HG03066 (cell line): ENCODE measurements around the gene TUBAL3.
"Not testable (repeated sequence)": the region's sequence is repeated elsewhere in the genome, so short reads cannot be mapped to it uniquely, and the experiment has no call there.

Experiments
- ATAC-seq: cut with Tn5 transposase; IDR thresholded peaks from one replicate; pipeline ENCODE4 v1.9.1; 2021; ENCODE audit warnings: low read depth; ENCODE audit not compliant: unreplicated experiment

The TUBAL3 gene

GRCh38 chr10:5424751-5425150 lies 20.1 kb upstream of the TUBAL3 start:
- ATAC-seq = no peak

DNA sequence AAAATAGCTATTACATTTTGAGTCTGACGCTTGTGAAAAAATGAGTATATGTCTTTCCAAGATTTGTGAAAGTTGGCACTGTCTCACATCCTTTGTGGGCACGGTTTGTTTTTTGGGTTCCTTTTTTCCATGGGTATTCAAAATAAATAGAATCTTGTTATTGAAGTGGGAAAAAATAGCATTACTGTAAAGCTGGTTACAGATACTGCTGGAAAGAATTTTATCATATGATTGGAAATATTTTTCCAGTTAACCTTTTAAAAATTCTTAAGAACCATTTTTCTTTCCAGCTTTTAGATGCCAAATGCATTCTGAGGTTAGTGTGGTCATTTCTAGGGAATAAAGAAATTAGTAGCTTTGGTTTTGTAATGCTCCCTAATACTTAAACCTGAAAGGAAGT lies 19.1 kb upstream of the TUBAL3 start:
- ATAC-seq = no peak

DNA sequence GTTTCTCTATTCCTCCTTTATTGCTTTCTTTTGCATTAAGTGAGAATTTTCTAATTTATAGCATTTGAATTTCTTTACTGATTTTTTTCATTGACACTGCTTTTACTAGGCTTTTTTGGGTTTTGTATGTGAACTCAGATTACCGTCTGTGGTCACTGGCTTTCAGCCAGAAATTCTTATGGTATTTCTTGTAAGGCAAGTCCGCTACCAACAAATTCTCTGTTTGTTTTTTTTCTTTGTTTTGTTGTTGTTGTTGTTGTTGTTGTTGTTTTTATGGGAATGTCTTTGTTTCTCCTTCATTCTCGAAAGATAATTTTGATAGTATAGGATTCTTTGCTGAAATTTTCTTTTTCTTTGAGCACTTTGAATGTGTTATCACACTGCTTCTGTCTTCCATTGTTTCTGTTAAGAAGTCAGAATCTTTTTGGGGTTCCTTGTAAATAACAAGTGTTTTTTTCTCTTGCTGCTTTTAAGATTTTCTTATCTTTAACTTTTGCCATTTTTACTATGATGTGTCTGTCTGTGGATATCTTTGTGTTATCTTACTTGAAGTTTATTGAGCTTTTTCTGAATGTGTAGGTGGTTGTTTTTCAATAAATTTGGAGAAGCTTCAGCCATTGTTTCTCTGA lies 15.0 kb upstream of the TUBAL3 start:
- no peak for ATAC-seq

DNA sequence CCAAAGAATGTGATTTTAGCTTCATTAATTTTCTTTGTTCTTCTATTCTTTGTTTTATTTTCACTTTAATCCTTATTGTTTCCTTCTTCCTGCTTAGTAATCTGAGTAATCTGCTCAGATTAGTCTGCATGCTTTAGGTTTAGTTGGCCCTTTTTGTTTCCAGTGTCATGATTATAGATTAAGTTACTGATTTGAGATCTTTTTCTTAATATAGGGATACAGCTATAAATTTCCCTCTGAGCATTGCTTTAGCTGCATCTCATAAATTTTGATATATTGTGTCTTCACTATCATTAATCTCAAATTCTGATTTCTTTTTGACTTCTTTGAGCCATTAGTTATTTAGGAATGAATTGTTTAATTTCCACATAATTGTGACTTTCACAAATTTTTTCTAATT lies 14.0 kb upstream of the TUBAL3 start:
- no peak for ATAC-seq

- ATAC-seq = no peak
These were observed 12.4 kb upstream of the TUBAL3 start for GRCh38 chr10:5416981-5417380.

DNA sequence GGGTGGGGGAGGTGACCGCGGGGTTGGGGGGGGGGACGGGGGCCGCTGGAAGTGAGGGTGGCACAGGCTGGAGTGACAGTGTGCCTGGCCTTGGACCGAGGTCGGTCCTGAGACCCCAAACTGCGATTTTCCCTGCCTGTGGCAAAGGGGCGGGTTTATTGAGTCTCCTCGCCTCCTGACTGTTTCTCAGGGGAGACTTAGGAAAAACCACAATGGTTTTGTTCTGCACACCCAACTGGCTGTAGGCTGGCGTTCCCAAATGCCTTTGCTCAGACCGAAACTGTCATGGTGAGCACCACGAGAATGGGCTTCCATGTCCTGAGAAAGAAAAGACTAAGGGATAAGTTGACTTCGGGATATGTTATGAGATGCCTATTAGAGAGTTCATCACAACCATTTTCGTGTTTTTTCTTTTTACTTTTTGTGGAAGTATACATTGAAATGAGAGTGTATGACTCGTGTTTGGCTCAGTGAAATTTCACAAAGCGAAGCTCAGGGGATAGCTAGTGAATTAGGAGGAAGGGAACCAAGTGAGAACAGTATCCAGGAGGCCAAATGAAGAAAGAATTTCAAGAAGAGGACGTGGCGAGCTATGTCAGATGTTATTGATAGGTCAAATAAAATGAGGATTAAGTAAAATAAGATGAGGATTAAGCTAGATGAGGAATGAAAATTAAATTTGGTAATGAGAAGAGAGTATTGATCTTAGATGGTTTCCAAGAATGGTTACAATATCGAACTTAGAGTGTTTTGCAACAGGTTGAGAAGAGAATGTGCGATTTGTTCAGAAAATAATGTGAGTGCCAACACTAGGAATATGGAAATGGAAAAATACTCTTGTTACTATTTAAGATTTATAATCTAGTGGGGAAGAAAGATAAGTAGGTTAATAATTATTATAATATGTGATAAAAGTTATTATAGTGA lies 8.6 kb upstream of the TUBAL3 start:
- no peak for ATAC-seq

GRCh38 chr10:5412277-5412941 lies 7.8 kb upstream of the TUBAL3 start, which contains the start of gene NET1:
Gene NET1, plus strand, starts transcription at chr10:5412557. Its CDS starts 136 bp downstream, at chr10:5412693.
- peak; percentile 94 for ATAC-seq

- no peak for ATAC-seq
These were observed 7.3 kb upstream of the TUBAL3 start for GRCh38 chr10:5411941-5412276.

GRCh38 chr10:5410787-5411186 lies 6.2 kb upstream of the TUBAL3 start:
- not testable (repeated sequence) for ATAC-seq

DNA sequence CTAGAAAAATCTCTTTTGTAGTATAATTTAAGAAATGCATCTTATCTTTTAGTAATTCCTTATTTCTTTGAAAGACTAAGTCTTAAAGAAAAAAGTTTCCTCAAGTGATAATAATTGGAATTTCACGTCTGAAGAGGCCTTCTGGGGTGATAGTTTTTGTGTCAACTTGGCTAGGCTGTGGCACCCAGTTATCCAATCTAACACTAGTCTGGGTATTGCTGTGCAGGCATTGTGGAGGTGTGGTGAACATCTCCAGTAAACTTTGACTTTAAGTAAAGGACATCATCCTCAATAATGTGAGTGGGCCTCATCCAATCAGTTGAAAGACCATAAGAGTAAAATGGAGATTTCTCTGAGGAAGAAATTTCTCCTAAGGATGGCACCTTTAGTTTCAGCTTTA lies 2.3 kb upstream of the TUBAL3 start:
- ATAC-seq = no peak

- no peak for ATAC-seq
These were observed 1.8 kb downstream of the TUBAL3 start for GRCh38 chr10:5402798-5403197.

- ATAC-seq = no peak
These were observed 4.0 kb downstream of the TUBAL3 start for GRCh38 chr10:5400468-5401240.

DNA sequence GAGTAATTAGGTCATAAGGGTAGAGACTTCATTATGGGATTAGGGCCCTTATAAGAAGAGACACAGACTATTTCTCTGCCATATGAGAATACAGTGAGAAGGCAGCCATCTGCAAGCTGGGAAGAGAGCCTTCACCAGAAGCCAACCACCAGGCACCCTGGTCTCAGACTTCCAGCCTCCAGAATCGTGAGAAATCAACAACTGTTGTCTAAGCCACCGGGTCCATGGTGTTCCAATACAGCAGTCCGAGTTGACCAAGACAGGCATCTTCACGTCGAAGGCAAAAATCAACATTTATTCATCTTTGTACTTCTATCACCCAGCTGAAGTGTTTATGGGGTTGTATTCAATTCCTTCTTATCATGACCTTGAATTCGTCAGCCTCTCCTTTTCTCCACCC lies 5.3 kb downstream of the TUBAL3 start:
- ATAC-seq = no peak

DNA sequence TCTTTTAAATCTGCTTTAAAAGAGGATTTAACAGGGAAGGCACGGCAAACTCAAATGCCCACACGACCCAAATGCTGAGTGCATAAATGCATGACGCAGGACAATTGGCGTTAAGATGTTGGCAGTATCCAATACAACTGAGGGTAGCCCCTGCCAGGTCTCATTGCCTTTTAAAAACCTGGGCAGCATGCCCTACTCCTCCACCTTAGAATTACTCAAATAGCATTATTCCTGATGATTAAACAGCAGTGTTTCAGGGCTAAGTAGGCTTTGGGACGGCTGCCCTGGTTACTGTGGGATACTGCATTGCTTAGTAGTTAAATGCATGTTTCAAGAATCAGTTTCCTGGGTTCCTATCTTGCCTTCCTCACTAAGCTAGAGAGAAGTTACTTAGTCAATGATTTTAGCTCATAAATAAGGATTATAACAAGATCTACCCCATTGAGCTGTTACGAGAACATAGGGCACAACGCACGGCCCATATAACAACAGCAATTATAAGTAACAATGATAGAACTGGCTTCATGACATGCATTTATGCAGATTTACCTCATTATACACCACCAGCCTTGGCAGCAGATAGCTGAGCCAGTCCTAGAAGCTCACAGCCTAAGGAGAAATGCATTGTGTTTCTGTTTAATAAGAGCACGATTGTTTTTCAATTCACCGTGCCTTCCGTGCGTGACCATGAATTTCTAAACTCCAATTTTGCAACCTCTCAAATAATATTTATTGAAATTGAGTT lies 7.9 kb downstream of the TUBAL3 start:
- ATAC-seq = no peak

DNA sequence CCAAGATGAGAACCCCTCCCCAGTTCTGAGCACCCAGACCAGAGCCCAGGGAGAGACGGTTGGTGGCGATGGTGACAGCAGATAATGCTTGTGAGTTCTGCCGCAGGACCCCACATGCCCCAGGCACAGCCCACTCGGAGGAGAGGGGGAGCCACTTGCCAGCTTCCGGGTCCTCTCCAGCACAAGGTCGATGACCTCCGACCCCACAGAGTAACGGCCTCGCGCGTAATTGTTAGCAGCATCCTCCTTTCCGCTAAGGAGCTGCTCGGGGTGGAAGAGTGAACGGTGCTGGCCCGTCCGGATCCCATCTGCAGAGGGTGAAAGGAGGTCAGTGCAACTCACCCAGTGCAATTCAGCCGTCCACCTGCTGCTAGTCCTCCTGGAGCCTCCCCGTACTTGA lies 9.5 kb downstream of the TUBAL3 start:
- ATAC-seq = no peak

DNA sequence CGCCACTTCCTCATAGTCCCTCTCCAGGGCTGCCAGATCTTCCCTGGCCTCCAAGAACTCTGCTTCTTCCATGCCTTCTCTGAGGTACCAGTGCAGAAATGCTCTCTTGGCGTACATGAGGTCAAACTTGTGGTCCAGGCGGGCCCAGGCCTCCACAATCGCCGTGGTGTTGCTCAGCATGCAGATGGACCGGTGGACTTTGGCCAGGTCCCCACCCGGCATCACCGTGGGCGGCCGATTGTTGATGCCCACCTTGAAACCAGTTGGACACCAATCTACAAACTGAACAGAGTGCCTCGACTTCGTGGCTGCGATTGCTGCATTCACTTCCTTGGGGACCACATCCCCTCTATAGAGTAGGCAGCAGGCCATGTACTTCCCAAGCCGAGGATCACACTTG lies 11.1 kb downstream of the TUBAL3 start:
- ATAC-seq = no peak

DNA sequence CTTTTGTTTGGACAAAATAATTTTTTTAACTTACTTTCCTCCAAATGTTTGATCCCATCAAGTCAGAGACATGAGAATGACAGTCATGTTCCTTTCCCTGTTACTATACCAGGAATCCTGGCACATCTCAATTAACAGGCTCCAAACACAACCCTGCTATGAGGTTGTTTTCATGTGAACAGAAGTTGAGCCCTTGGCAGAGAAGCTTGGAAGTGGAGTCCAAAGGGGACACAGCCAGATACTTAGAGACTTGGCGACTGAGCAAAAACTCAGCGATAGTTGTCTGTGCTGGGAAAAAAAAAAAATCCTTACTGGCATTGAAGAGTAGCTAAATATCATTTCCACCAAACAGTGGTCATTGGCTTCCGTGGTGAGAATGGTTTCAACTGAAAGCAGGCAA lies 12.8 kb downstream of the TUBAL3 start:
- no peak for ATAC-seq

- ATAC-seq = no peak
These were observed 13.9 kb downstream of the TUBAL3 start for GRCh38 chr10:5390607-5391205.

DNA sequence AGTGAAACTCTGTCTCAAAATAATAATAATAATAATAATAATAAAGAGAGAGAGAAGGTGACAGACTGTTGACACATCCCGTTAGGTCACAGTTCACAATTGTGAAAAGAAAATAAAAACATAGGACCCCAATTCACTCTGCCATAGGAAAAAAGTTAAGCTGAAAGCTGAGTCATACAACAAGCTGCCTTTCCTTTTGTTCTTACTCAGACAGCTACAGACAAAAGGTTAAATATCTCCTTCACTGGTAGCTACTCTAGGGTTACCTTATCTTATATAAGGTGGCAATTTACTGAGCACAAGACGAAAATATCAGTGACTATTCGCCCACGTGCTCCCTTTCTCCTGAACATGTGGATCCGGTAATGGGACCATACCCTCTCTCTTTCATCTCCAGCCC lies 17.5 kb downstream of the TUBAL3 start:
- no peak for ATAC-seq

DNA sequence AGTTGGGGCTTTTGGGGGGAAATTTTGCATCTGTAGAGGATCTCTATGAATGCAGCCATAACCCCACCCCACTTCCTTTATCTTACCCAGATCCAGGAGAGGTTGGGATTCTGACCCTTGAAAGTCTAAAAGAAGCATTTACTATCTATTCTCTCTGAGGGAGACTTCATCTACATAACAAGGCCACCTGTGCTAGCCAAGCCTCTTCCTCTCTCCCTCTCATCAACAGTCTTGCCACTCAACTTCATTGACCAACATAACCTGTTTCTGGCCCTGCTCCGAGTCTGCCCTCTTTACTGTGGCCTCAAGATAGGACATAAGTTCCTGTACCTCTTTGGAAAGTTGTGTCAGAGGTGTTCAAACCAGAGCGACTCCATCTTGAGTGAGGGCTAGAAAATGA lies 19.4 kb downstream of the TUBAL3 start:
- no peak for ATAC-seq
